ENCODE results near the gene CDX1.

The CDX1 gene

DNA sequence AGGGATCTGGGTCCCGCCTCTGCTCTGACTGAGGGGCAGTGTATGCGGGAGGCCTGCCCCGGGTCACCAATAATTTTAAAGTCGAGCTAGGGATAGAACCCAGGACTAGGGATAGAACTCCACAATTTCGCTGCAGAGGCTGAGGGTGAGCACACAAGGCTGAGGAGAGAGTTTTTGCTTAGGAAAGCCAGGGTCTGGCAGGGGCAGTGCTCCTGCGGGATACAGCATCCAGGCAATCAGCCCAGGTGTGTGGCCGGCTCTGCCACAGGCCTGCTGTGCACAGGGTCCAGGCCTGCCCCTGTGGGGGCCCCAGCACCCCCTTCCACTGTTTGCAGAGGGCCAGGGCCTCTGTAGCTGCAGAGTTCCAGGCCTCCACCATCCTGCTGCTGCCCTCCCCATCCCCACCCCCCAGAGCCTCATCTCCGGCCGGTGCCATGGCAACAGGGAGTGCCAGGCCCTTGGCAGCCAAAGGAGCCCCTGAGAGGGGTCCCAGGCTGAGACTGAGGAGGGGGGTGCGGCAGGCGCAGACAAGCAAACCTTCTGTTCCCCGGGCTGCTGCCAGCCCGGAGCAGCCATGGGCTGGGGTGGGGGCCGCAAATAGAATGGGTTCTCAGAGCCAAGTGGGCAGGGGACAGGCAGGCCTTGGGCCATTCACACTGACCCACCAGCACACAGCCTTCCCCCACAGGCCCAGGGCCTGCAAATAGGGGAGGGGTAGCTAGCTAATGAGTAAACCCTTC, 19.5 kb upstream of the CDX1 start:
- no peak for DNase-seq

DNA sequence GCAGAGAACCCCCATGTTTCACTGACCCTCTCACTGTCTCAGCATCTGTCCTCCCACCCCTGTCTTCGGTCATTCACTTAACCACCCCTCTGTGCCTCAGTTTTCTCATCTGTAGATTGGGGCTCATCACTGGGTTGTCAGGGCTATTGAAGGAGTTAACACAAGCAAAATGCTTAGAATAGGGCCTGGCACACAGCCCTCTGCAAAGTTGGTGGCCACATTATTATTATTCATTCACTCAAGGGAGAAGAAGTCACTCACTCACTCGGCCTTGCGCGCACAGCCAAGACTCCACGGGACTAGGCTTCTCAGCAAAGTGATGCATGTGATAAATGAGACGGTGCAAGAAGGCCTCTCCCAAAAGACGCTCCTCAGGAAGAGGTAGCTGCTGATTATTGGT, 18.9 kb upstream of the CDX1 start:
- DNase-seq = no peak

DNA sequence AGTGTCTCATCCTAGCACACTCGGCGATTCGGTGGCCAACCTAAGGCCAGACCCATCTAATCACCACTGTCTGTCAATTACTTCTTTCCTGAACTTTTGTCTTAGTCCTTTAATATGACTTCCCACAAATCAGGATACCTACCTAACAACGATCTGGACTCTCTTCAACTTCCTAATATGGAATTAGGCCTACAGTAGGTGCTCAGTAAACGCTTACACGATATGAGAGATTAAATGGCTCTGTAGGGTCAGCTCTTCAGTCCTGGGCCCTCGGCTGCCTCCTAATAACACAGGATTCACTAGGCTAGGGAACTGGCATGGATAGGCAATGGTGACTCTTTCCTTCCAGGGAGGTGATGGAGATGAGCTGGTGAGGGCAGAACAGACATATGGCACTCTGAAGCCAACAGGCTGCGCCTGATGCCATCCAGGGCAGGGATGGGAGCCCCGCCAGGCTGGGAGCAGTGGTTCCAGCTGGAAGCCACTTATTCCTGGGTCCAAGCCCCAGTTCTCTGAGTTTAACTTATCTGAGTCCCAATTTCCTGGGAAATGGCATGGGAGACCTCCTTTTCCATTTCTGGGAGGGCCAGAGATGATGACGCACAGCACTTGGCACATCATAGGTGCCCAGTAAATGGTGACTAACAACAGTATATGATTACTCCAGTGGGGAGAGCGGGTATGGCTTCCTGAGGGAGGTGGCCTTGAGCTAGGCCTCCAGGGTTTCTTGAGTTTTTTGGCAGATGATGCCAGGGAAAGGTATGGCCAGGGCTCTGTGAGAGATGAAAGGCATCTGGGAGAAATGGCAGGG, 18.3 kb upstream of the CDX1 start:
- no peak for DNase-seq

DNA sequence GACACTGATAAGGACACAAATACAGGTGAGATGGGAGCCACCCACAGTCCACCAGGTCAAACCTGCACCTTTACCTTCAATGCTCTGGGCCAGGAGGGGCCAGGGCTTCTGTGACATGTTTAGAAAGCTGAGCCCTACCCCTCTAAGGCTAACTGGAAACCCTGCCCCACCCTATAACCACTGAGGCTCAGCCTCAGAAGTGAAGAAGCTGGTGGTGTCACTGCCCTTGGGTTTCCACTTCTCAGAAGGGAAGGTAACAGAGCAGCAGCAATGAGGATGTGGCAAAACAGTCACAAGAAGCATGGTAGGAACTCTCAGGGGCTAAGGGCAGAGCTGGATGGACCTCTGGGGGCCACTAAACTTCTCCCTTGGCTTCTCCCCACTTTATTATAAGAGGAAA, 17.0 kb upstream of the CDX1 start:
- DNase-seq = no peak

DNA sequence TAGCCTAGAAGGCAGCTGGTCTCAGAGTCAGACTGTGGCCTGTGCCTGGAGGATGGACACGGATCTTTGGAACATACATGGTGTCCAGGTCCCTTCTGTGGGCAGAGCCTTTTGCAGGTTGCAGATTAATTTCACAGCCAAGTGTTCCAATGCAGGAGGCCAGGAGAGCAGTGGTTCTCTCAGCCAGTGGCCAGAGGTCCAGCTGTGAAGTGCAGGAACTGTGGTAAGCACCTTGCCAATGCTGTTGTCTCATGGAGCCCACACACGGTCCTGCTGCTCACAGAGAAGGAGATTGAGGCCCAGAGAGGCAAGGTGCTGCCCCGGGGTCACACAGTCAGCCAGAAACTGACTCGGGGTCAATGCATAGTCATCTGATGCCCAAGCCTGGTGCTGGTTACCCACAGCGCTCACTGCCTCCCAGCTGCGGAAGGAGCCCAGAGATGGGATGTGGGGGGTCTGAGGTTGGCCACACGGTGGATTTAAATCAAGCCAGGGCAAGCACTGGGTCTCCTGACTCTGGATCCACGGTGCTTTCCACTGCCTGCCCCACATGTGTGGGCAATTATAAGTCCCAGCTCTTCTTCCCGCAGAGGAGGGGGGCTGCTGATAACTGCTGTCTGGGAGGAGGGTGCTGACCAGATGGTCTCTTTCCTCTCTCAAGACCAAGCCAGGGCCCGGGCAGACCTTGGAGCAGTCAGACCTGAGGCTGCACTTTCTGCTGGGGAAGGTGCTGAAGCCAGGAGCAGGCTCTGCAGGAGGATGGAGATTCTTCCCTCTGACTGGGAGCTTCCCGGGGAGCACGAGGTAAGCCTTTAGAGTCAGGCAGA, 13.7 kb upstream of the CDX1 start:
- peak; percentile 6 for DNase-seq

DNA sequence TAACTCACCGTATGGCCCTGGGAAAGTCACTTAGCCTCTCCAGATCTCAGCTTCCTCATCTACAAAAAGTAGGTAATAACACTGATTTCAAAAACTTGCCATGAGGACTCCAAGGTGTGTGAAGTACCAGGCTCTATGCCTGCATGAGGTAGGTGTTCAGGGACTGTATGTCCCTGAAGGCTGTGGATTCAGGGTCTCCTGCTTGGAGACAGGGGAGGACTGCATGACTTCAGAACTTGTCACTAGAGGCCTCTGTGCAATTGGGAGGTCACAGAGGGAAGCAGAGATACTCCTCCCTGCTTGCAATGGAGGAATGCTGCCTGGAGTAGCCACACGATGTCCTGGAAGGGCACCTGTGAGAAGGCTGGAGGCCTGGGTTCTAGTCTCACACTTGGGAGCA, 13.1 kb upstream of the CDX1 start:
- DNase-seq = no peak

DNA sequence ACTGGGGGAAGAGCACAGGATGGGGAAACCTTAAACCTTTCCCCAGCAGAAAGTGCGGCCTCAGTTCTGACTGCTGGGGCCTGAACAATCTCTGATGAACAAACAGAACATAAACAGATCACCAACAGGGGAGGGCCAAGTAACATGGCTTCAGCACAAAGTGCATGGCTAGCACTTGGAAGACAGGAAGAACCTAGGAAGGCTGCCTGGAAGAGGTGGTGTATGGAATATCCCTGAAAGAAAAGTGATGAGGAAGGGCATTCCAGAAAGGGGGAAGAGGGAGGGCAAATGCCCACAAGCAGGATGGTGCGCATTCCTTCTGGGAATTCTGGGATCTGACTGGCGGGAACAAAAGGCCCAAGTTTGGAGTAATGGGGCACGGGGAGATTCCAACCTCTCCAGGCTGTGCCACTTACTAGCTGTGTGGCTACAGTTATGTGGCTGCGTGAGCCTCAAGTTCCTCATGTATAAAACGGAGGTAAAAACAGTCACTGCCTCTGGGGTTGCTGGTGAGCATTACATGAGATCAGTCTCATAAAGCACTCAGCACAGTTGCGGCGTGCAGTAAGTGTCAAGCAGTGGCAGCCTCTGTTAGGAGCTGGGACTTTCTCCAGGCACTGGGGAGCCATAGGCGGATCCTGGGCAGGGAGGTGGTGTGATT, 12.5 kb upstream of the CDX1 start:
- no peak for DNase-seq

DNA sequence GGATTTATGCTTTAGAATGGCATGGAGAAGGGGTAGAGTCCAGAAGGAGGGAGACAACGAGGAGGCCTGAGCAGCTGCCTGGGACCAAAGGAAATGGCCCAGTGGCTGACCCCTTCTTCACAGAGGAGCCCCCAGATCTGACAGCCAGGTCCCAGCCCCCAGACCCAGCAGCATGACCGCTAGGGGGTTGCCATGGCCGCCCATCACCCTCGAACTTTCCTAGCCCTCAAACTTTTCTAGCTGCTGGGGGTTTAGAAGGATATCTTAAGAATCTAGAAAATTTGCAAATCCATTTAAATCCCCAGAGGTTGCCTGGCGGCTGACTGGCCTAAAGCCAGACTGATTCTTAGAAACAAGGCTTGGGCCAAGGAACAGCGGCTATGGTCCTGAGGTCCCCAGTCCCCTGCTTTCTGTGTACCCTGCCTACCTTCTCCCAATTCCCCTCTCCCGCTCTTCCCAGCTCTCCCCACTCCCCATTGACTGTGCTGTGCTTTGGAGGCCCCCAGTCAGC, 11.9 kb upstream of the CDX1 start:
- DNase-seq = no peak

DNA sequence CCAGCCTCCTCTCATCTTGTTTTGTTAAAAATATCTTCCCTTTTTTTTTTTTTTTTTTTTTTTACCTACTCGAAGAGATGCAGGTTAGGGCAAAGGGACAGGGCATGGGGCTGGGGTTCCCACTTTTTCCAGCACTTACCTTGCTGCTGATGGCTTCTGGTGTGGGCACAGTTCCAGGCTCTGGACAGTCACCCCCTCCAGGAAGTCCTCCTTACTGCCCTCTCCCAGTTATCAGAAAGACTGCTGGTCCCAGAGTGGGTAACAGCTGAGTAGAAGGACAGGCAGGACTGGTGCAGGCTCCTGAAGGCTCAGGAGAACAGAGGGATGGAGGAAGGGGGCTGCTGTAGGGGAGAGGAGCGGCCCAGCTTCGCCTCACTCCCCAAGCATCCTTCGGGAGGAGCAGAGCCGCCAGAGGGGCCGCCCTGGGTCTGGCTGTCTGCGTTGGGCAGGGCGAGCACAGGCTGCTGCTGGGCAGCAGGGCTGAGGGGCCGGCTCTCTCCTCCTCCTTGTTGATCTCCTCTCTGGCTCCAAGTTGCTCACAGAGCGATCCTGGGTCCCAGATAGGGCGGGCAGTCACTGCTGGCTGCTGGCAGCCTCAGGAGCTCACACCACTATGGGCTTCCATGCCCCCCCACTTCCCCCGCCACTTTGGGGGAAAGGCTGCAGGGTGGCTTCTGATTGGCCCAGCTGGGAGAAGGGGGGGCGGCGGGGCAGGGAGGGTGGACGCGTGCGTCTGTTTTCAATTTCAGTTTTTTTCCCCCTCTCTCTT, 11.1 kb upstream of the CDX1 start, which contains the start of gene PDGFRB:
Gene PDGFRB (minus strand): TSS at position 588 of the 769 bp plus-strand sequence. CDS start 18,798 bp downstream, outside the sequence.
- DNase-seq = peak; percentile 25

DNA sequence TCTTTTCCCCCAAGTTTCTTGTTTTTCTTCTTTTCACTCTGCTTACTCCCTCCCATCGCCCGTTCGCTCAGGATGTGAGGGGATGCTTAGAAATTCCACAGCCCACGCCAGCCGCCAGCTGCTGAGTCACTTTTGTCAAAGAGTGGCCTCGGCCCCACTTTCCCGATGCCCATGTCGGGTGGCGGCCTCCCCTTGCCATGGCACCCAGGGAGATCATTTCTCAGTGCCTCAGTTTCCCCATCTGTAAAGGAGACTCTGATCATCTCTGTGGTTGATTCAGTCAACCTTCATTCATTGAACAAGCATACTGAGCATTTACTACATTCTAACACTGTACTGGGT, 10.6 kb upstream of the CDX1 start:
- no peak for DNase-seq

DNA sequence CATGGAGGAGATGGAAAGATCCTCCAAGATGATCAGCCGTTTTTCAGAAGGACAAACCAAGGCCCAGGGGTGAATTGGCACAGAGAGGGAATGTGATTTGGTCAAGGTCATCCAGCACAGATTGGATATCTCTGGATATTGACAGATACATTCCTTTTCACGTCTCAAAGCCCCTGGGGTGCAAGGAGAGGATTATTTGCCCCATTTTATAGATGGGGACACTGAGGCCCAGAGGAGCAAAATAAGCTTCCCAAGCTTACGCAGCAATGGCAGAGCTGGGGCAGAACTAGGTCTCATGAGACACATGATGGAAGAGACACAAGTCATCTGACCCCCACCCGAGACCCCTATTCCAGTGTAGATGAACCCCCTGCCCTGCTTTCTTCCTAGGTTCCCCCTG, 10.0 kb upstream of the CDX1 start:
- DNase-seq = no peak

DNA sequence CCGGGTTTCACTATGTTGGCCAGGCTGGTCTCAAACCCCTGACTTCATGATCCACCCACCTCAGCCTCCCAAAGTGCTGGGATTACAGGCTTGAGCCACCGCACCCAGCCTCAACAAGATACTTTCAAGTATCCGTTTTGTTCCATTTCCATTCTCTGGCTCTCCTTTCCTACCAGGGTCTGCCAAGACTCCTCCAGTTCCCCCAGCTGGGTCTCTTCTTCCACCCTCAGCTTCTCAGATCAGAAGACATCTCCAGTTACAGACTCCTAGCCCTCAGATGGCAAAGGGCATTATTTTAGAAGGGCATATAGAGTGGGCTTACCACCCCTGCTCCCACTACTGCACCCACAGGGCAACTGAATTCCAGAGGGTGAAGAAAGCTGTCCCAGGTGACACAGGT, 9.4 kb upstream of the CDX1 start:
- DNase-seq = no peak

DNA sequence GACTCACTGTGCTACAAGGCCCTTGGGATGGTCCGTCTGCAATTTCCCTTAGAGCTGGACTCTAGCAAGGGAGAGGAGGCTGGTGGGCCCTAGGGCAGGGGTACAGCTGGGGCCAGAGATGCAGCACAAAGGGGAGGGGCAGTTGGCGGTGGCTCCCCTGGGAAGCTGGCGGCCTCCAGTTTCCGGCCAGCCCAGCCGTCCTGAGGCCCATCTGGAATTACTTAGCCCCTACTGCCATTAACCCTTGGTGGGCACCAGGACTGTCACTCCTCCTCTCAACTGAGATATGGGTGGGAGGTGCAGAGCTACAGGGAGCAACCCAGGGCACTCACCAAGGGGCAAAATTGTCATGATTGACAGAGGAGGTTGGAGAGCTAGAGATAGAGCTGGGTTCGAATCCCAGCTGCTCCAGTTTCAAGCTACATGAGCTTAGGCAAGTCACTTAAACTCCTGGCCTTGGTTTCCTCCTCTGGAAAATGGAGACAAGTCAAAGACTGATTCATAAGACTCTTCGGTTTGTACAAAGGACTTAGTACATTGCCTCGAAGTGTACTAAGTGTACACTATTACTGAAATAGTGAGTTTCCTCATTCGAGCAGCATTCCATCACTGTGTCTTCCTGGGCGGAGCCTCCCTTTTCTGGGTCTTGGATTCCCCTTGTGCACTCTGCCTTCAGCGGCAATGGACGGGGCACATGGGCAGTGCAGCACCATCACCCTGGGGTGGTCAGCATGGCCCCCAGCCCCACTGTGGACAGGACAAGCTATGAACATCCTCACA, 8.2 kb upstream of the CDX1 start:
- DNase-seq = no peak

DNA sequence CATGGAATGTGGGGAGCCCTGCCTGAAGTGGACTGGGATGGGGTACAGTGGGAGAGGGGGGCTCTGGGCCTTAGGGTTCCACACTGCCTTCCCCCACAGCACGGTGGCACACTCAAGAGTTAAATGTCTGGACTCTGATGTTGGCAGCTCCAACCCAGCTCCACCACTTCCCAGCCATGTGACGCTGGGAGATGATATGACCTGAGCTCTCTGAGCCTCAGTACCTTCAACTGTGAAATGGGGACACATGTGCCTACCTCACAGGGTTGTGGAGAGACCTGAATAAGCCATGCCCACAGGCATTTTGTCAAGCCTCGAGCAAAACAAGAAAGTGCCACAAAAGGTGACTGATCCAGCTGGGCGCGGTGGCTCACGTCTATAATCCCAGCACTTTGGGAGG, 7.5 kb upstream of the CDX1 start:
- DNase-seq = no peak

DNA sequence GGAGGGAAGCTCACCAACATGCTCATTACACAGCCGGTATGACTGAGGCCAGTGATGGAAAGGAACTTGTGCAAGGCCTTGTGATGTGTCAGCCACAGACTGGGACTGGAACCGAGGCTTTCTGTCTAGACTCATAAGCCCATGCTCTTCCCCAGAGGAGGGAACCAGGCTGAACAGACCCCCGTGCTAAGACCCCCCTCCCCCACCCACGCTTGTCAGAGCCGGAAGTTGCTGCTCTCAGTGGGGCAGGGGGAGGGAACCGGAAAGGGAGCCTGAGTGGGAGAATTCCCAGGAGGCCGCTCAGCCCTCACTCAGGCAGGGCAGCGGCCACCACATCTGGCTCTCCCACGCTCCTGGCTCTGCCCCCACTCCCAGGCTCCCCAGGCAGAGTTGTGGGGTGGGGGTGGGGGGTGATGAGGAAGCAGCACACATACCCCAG, 6.8 kb upstream of the CDX1 start:
- no peak for DNase-seq

DNA sequence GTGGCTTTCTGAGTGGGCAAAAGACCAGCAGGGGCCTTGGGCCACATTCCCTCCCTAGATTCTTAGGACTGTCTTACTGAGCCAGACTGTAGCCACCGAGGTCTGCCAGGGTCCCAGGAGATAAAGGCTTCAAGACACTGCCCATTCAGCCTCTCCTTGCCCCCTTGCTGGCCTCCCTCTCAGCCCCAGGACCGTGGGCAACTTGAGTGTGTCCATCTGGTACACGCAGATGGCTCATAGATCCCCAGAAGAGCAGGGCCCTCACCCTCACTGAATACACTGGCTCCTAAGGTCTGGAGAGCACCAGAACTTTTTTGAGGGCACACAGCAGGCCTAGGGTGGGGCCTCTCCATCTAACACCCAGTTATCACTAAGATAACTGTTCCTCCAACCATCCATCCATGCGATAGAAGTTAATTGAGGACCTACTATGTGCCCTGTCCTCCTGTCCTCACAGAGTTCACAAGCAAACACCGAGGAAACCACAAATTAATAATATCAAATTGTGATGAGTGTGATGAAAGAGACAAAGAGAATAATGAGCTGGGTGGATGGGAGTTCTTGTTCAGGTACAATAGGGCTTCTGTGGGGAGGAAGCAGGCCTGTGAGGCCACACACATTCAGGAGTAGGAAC, 6.0 kb upstream of the CDX1 start:
- DNase-seq = no peak

DNA sequence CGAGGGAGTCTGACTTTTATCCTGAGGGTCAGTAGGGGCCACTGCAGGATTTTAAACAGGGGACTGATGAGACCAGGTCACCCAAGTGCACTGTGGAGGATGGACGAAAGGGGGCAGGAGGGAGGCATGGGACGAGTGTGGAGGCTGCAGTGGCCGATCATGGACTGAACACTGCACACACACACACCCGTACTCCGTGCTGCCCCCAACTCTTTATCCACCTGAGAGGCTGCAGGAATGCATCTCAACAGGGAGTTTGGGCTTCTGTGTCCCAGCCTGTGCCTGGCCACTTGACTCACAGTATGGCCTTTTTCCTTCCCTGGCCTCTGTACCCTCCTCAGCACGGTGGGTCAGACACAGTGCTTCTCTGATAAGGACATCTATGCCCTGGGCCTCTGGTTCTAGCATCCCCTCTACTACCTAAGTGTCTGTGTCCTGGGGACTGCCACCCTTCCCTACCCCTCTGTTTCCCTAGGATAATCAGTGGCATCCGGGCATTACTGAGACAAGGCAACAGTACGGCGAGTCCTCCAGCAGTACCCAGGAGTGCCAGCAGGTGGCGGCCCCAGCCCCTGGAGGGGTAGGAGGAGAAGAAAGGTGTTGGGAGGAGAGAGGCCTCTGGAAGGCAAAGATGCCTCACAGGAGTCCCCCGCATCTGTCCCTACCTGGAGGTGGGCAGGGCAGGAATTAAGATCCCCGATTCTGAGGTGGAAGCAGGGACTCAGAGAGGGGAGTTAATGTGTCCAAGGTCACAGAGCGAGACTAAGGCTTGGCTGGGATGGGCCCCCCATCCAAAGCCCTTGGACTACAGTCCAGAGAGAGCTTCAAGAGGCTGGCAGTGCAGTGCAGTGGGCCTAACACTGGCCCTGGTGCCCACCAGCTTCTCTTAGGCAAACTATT, 5.1 kb upstream of the CDX1 start:
- peak; percentile 89 for DNase-seq

DNA sequence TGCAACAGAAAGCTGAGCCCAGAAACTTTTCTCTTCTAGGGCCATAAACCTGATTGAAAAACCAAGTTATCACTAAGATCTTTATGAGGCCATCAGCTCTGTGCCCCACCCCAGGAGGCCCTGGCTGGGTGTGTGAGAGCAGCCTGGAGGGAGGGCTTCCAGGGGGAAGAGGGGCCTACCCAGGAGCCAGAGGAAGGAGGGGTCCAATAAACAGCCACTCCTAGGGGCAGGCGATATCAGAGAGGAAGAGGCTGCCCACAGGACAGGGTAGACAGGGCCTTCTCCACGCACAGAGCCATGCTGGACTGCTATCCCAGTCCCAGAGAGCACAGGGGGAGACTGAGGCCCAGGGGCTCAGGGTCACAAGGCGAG, 4.5 kb upstream of the CDX1 start:
- DNase-seq = no peak

DNA sequence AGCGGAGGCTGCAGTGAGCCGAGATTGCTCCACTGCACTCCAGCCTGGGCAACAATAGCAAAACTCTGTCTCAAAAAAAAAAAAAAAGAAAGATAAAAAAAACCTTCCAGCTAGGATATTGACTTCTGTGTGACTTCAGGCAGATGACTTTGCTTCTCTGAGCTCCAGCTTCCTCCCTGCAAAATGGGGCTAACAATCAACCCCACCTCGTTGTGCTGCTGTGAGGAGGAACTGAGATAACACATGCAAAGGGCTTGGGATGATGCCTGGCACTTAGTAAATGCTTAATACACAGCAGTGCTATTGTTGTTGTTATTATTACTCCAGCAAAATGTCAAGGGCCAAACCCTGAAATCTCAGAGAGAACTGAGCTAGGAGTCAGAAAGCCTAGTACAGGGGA, 3.5 kb upstream of the CDX1 start:
- no peak for DNase-seq

Data from activated CD4-positive, alpha-beta T cell treated with anti-CD3 and anti-CD28 coated beads for 48 hours (primary cell).